H1 (cell line): ENCODE results near the gene NDFIP2.

ENCODE experiments used
- CBX5 ChIP-seq: fragments of 300-800, 300-1000 bp; sonication (generic); IDR thresholded peaks from 2 replicates; pipeline ENCODE4 v1.7.1; 2016; ENCODE audit warnings: antibody characterized with exemption, low read length, low read depth
- CBX8 ChIP-seq: fragments of 300-800, 300-1000 bp; sonication (generic); IDR thresholded peaks from 2 replicates; pipeline ENCODE4 v1.7.1; 2016; ENCODE audit warnings: low read depth, low read length, borderline replicate concordance
- CEBPB ChIP-seq: IDR thresholded peaks from 2 replicates; pipeline ENCODE4 v1.6.1; 2012; ENCODE audit warnings: low read depth, low read length
- CTCF ChIP-seq, 3 experiments: IDR thresholded peaks; 1 replicate in 2 of 3; 2 replicates in 1 of 3; pipeline versions ENCODE4 v1.5.1 to v1.6.1; 2011; ENCODE audit warnings: low read length in 3 of 3, mild to moderate bottlenecking in 3 of 3, inconsistent platforms in 2 of 3, low read depth in 1 of 3, moderate library complexity in 1 of 3; ENCODE audit not compliant: insufficient read depth in 1 of 3; ENCODE audit errors: control extremely low read depth in 1 of 3
- HDAC2 ChIP-seq, 2 experiments: fragments of 300-600 bp in 1 of 2; sonication (generic) in 1 of 2; IDR thresholded peaks; 2 replicates each; pipeline ENCODE4 v1.6.1; 2011 to 2012; ENCODE audit warnings: low read depth in 2 of 2, low read length in 2 of 2, mild to moderate bottlenecking in 2 of 2, moderate library complexity in 2 of 2, borderline replicate concordance in 1 of 2, inconsistent platforms in 1 of 2
- JUN ChIP-seq: IDR thresholded peaks from 2 replicates; pipeline ENCODE4 v1.6.1; 2011; ENCODE audit warnings: low read depth, mild to moderate bottlenecking, improper control_type of control experiment, low read length
- KDM5A ChIP-seq: fragments of 200-600 bp; IDR thresholded peaks from 2 replicates; pipeline ENCODE4 v1.7.1; 2012; ENCODE audit warnings: mild to moderate bottlenecking, low read length, inconsistent platforms, mixed read lengths
- MAX ChIP-seq: IDR thresholded peaks from 2 replicates; pipeline ENCODE4 v1.6.1; 2012; ENCODE audit warnings: inconsistent platforms
- POLR2A ChIP-seq, 2 experiments: IDR thresholded peaks; 1 replicate in 1 of 2; 2 replicates in 1 of 2; pipeline ENCODE4 v1.6.1; 2011; ENCODE audit warnings: low read depth in 2 of 2, low read length in 2 of 2, mild to moderate bottlenecking in 2 of 2; ENCODE audit errors: control extremely low read depth in 1 of 2
- RAD21 ChIP-seq, 2 experiments: IDR thresholded peaks in 1 of 2; conservative IDR thresholded peaks in 1 of 2; 2 replicates each; pipeline ENCODE4 v1.6.1; 2011; ENCODE audit warnings: low read depth in 2 of 2, low read length in 2 of 2, improper control_type of control experiment in 1 of 2, inconsistent platforms in 1 of 2, mild to moderate bottlenecking in 1 of 2, moderate library complexity in 1 of 2
- RNF2 ChIP-seq: fragments of 200-900, 300-1000 bp; sonication (generic); IDR thresholded peaks from 2 replicates; pipeline ENCODE4 v1.7.1; 2016; ENCODE audit warnings: borderline replicate concordance, low read depth, mild to moderate bottlenecking, antibody characterized with exemption, low read length; ENCODE audit not compliant: poor library complexity, severe bottlenecking; ENCODE audit errors: missing control alignments
- RXRA ChIP-seq: IDR thresholded peaks from 2 replicates; pipeline ENCODE4 v1.6.1; 2011; ENCODE audit warnings: low read depth, mild to moderate bottlenecking, low read length, moderate library complexity; ENCODE audit not compliant: insufficient read depth
- USF2 ChIP-seq: IDR thresholded peaks from 2 replicates; pipeline ENCODE4 v1.6.1; 2011; ENCODE audit warnings: low read length, improper control_type of control experiment
- ZNF274 ChIP-seq: IDR thresholded peaks from 2 replicates; pipeline ENCODE4 v1.7.0; 2012; ENCODE audit warnings: low read length, borderline replicate concordance; ENCODE audit errors: extremely low read depth

GRCh38 chr13:79445968-79446645, 34.8 kb upstream of the NDFIP2 start:
- TF ChIP-seq CTCF (IDR thresholded peaks at IDR 0.05; ENCODE audit: control extremely low read depth in 1 of 3, insufficient read depth in 1 of 3, low read depth in 1 of 3, low read length in 3 of 3) (peak in 2 of 3 experiments; percentile 8 to 12; a peak in 2 of 4 replicates), RXRA (no peak), CBX5 (no peak), RAD21 (IDR thresholded peaks at IDR 0.05 in 1 of 2, conservative IDR thresholded peaks at IDR 0.05 in 1 of 2; ENCODE audit: low read depth in 2 of 2, low read length in 2 of 2) (peak; percentile 8 to 20; a peak in 2 of 4 replicates), USF2 (no peak), CEBPB (no peak), HDAC2 (IDR thresholded peaks at IDR 0.05; ENCODE audit: borderline replicate concordance in 1 of 2, low read depth in 2 of 2, low read length in 2 of 2) (no peak), KDM5A (no peak), POLR2A (IDR thresholded peaks at IDR 0.05; ENCODE audit: control extremely low read depth in 1 of 2, low read depth in 2 of 2, low read length in 2 of 2) (no peak), CBX8 (no peak), MAX (no peak), JUN (no peak), ZNF274 (no peak), RNF2 (no peak)
